Neural cell (in vitro differentiated cells): ENCODE measurements around the gene EIF5. TPM values are rescaled to one million over a fixed set of nuclear protein-coding genes. Genes with fewer than 3 reads are reported as not detected.

Experiments used
- H2AFZ ChIP-seq: fragments of 200-600, 300-800 bp; sonication (generic), shearing (Covaris generic); 2 replicates; pipeline ENCODE4 v1.6.0; 2014; ENCODE audit warnings: low read depth, mild to moderate bottlenecking, antibody characterized with exemption, low read length, moderate library complexity
- H3F3A ChIP-seq: fragments of 200-600 bp; shearing (Covaris generic); 2 replicates; pipeline ENCODE4 v1.6.1; 2016; ENCODE audit warnings: mild to moderate bottlenecking, moderate library complexity, mixed read lengths, antibody characterized with exemption, low read length; ENCODE audit not compliant: insufficient read depth, poor library complexity, severe bottlenecking
- H3K27ac ChIP-seq: fragments of 200-600, 300-800 bp; sonication (generic), shearing (Covaris generic); 2 replicates; pipeline ENCODE4 v1.5.1; 2014; ENCODE audit warnings: mild to moderate bottlenecking, low read length, moderate library complexity
- H3K27me3 ChIP-seq: fragments of 300-800, 200-600 bp; sonication (generic), shearing (Covaris generic); 2 replicates; pipeline ENCODE4 v1.6.0; 2014; ENCODE audit warnings: mild to moderate bottlenecking, low read depth, low read length, moderate library complexity; ENCODE audit not compliant: insufficient read depth
- H3K36me3 ChIP-seq: fragments of 300-800, 200-600 bp; sonication (generic), shearing (Covaris generic); 2 replicates; pipeline ENCODE4 v1.5.1; 2014; ENCODE audit warnings: mild to moderate bottlenecking, antibody characterized with exemption, low read length, moderate library complexity; ENCODE audit not compliant: insufficient read depth
- H3K4me2 ChIP-seq: fragments of 300-800, 200-600 bp; sonication (generic), shearing (Covaris generic); 2 replicates; pipeline ENCODE4 v1.6.0; 2014; ENCODE audit warnings: mild to moderate bottlenecking, low read length
- H3K4me3 ChIP-seq: fragments of 300-800, 200-600 bp; sonication (generic), shearing (Covaris generic); 2 replicates; pipeline ENCODE4 v1.5.1; 2014; ENCODE audit warnings: mild to moderate bottlenecking, low read length, moderate library complexity
- H3K79me2 ChIP-seq: fragments of 200-600 bp; shearing (Covaris generic); replicated peaks from 2 replicates; pipeline ENCODE4 v1.6.0; 2014; ENCODE audit warnings: mild to moderate bottlenecking, low read length, moderate library complexity; ENCODE audit not compliant: insufficient read depth
- H3K9ac ChIP-seq: fragments of 300-800, 200-600 bp; sonication (generic), shearing (Covaris generic); 2 replicates; pipeline ENCODE4 v1.6.1; 2016; ENCODE audit warnings: mild to moderate bottlenecking, low read length, mixed read lengths
- H3K9me2 ChIP-seq: fragments of 200-600 bp; shearing (Covaris generic); 2 replicates; pipeline ENCODE4 v1.6.1; 2016; ENCODE audit warnings: mild to moderate bottlenecking, low read length, mixed read lengths; ENCODE audit not compliant: insufficient read depth
- H3K9me3 ChIP-seq: fragments of 200-600, 300-800 bp; sonication (generic), shearing (Covaris generic); 2 replicates; pipeline ENCODE4 v1.6.1; 2016; ENCODE audit warnings: mild to moderate bottlenecking, mixed run types, low read length, moderate library complexity, mixed read lengths
- H4K20me1 ChIP-seq: fragments of 200-600 bp; shearing (Covaris generic); 2 replicates; pipeline ENCODE4 v1.6.1; 2016; ENCODE audit warnings: mild to moderate bottlenecking, mixed run types; ENCODE audit not compliant: insufficient read depth
- EP300 ChIP-seq: fragments of 450-650 bp; conservative IDR thresholded peaks from 2 replicates; pipeline ENCODE4 v1.6.1; 2014; ENCODE audit warnings: antibody characterized with exemption, mild to moderate bottlenecking, moderate library complexity; ENCODE audit not compliant: poor library complexity, severe bottlenecking
- EZH2 ChIP-seq: fragments of 200-600, 300-800 bp; shearing (Covaris generic), sonication (generic); IDR thresholded peaks from 2 replicates; pipeline ENCODE4 v1.6.1; 2014; ENCODE audit warnings: antibody characterized with exemption, low read length, borderline replicate concordance, mild to moderate bottlenecking; ENCODE audit not compliant: insufficient read depth, poor library complexity, severe bottlenecking
- MXI1 ChIP-seq: fragments of 450-650 bp; conservative IDR thresholded peaks from 2 replicates; pipeline ENCODE4 v1.6.1; 2014; ENCODE audit warnings: antibody characterized with exemption, mild to moderate bottlenecking; ENCODE audit not compliant: poor library complexity, severe bottlenecking
- POLR2AphosphoS5 ChIP-seq: IDR thresholded peaks from 2 replicates; pipeline ENCODE4 v1.6.1; 2012
- RAD21 ChIP-seq: fragments of 450-650 bp; conservative IDR thresholded peaks from 2 replicates; pipeline ENCODE4 v1.6.1; 2014; ENCODE audit warnings: antibody characterized with exemption, mild to moderate bottlenecking, moderate library complexity
- SMC3 ChIP-seq: fragments of 450-650 bp; conservative IDR thresholded peaks from 2 replicates; pipeline ENCODE4 v1.6.1; 2014; ENCODE audit warnings: antibody characterized with exemption, mild to moderate bottlenecking, moderate library complexity; ENCODE audit not compliant: poor library complexity
- TAF1 ChIP-seq: IDR thresholded peaks from 2 replicates; pipeline ENCODE4 v1.6.1; 2012; ENCODE audit warnings: low read depth
- polyA plus RNA-seq: library from polyadenylated mRNA; depleted of rRNA; stranded (reverse); fragments of >200 nt; gene quantifications from 2 replicates; pipeline ENCODE4 v1.2.3, GENCODE V29; 2014
- TF ChIP-seq, protein P1 (sequence below): IDR thresholded peaks from 2 replicates; pipeline ENCODE4 v1.6.1; 2012; ENCODE audit warnings: borderline replicate concordance
- TF ChIP-seq, protein P2 (sequence below): fragments of 450-650 bp; IDR thresholded peaks from 2 replicates; pipeline ENCODE4 v1.5.1; 2014; ENCODE audit warnings: antibody characterized with exemption, mild to moderate bottlenecking, moderate library complexity; ENCODE audit not compliant: poor library complexity, severe bottlenecking

The EIF5 gene
- polyA plus RNA-seq, 1 donor from 2014 or later, result 188 TPM

DNA sequence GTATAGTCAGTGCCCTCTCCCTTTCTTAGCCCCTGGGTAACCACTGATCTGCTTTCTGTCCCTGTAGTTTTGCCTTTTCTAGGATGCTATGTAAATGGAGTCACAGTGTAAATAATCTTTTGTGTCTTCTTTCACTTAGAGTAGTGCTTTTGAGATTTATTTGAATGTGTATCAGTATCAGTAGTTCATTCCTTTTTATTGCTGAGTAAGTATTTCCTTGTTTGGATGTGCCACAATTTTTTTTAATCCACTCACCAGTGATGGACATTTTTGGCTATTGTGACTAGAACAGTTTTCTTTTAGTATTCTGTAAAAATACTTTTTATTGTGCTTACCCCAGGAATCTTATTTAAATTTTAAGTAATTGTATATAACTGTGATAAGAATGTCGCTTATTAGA, 54.6 kb downstream of the EIF5 start:
- H2AFZ ChIP-seq, result no peak overlapping the region
- TF ChIP-seq RAD21 (no peak), EZH2 (no peak), EP300 (no peak), TAF1 (no peak), MXI1 (no peak), POLR2AphosphoS5 (no peak), SMC3 (no peak)
- TF ChIP-seq, protein P1, sequence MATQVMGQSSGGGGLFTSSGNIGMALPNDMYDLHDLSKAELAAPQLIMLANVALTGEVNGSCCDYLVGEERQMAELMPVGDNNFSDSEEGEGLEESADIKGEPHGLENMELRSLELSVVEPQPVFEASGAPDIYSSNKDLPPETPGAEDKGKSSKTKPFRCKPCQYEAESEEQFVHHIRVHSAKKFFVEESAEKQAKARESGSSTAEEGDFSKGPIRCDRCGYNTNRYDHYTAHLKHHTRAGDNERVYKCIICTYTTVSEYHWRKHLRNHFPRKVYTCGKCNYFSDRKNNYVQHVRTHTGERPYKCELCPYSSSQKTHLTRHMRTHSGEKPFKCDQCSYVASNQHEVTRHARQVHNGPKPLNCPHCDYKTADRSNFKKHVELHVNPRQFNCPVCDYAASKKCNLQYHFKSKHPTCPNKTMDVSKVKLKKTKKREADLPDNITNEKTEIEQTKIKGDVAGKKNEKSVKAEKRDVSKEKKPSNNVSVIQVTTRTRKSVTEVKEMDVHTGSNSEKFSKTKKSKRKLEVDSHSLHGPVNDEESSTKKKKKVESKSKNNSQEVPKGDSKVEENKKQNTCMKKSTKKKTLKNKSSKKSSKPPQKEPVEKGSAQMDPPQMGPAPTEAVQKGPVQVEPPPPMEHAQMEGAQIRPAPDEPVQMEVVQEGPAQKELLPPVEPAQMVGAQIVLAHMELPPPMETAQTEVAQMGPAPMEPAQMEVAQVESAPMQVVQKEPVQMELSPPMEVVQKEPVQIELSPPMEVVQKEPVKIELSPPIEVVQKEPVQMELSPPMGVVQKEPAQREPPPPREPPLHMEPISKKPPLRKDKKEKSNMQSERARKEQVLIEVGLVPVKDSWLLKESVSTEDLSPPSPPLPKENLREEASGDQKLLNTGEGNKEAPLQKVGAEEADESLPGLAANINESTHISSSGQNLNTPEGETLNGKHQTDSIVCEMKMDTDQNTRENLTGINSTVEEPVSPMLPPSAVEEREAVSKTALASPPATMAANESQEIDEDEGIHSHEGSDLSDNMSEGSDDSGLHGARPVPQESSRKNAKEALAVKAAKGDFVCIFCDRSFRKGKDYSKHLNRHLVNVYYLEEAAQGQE, result no peak
- TF ChIP-seq, protein P2, sequence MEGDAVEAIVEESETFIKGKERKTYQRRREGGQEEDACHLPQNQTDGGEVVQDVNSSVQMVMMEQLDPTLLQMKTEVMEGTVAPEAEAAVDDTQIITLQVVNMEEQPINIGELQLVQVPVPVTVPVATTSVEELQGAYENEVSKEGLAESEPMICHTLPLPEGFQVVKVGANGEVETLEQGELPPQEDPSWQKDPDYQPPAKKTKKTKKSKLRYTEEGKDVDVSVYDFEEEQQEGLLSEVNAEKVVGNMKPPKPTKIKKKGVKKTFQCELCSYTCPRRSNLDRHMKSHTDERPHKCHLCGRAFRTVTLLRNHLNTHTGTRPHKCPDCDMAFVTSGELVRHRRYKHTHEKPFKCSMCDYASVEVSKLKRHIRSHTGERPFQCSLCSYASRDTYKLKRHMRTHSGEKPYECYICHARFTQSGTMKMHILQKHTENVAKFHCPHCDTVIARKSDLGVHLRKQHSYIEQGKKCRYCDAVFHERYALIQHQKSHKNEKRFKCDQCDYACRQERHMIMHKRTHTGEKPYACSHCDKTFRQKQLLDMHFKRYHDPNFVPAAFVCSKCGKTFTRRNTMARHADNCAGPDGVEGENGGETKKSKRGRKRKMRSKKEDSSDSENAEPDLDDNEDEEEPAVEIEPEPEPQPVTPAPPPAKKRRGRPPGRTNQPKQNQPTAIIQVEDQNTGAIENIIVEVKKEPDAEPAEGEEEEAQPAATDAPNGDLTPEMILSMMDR, result no peak
- no peak overlapping the region for H3K9ac ChIP-seq
- H3K9me2 ChIP-seq, result no peaks in the 10 kb centered on the region
- H3K4me3 ChIP-seq, result peak overlapping the region; percentile 100
- H3K27me3 ChIP-seq, result no peaks in the 10 kb centered on the region
- H3K9me3 ChIP-seq, result no peaks in the 10 kb centered on the region
- peaks cover 76% of the 10 kb centered on the region for H3K79me2 ChIP-seq
- no peaks in the 10 kb centered on the region for H3F3A ChIP-seq
- H4K20me1 ChIP-seq, result peaks cover 11% of the 10 kb centered on the region
- H3K4me2 ChIP-seq, result peak overlapping the region; percentile 1
- H3K27ac ChIP-seq, result no peak overlapping the region
- no peaks in the 10 kb centered on the region for H3K36me3 ChIP-seq

DNA sequence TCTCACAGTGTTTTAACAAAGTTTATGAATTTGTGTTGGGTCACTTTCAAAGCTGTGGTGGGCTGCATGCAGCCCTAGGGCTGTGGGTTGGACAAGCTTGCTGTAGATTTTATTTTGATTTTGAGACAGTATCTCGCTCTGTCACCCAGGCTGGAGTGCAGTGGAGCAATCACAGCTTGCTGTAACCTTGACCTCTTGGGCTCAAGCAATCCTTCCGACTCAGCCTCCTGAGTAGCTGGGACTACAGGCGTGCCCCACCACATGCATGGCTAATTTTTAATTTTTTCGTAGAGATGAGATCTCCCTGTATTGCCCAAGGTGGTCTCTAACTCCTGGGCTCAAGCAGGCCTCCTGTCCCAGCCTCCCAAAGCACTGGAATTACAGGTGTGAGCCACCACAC, 56.6 kb downstream of the EIF5 start:
- peaks cover 13% of the 10 kb centered on the region for H4K20me1 ChIP-seq
- H3K9ac ChIP-seq, result no peak overlapping the region
- H3K79me2 ChIP-seq, result peaks cover 95% of the 10 kb centered on the region
- no peak overlapping the region for H3K27ac ChIP-seq
- no peak overlapping the region for H2AFZ ChIP-seq
- H3K4me2 ChIP-seq, result no peak overlapping the region
- no peaks in the 10 kb centered on the region for H3K9me3 ChIP-seq
- no peaks in the 10 kb centered on the region for H3F3A ChIP-seq
- no peaks in the 10 kb centered on the region for H3K9me2 ChIP-seq
- H3K27me3 ChIP-seq, result no peaks in the 10 kb centered on the region
- no peak overlapping the region for H3K4me3 ChIP-seq
- no peaks in the 10 kb centered on the region for H3K36me3 ChIP-seq
- TF ChIP-seq, protein P2, result no peak
- TF ChIP-seq MXI1 (no peak), POLR2AphosphoS5 (no peak), EZH2 (no peak)
